GM12878 (cell line): ENCODE data around the gene GOLGA7B. TPM values are rescaled to one million over a fixed set of nuclear protein-coding genes. Genes with fewer than 3 reads are reported as not detected.

Experiments used
- ATAC-seq: fragments of 200-7000 bp; cut with Tn5 transposase; 3 replicates; pipeline ENCODE4 v1.9.1; 2020; ENCODE audit warnings: mild to moderate bottlenecking, moderate library complexity
- BruUV-seq: library from RNA; stranded (reverse); fragments of 400-500 nt; replicated peaks from 2 replicates; lab custom pipeline; 2021; lab: Mats Ljungman, UMichigan
- CTCF ChIA-PET: fragments of 300-600 bp; sonication (Branson Sonifier 250); formaldehyde crosslinking; extraction: SDS; loops from one replicate; lab custom pipeline; 2021; ENCODE audit warnings: inconsistent platforms; lab: Yijun Ruan, JAX
- POLR2A ChIA-PET: fragments of 350-600 bp; formaldehyde crosslinking; extraction: SDS; loops from one replicate; lab custom pipeline; 2021; ENCODE audit warnings: inconsistent platforms; lab: Charles Lee
- RAD21 ChIA-PET: fragments of 300-600 bp; sonication (Branson Sonifier 250); formaldehyde crosslinking; loops from one replicate; lab custom pipeline; 2023; ENCODE audit warnings: antibody characterized with exemption; ENCODE audit not compliant: unreplicated experiment; lab: Charles Lee
- SMC1A ChIA-PET: fragments of 300-600 bp; sonication (Branson Sonifier 250); formaldehyde crosslinking; loops from one replicate; lab custom pipeline; 2023; ENCODE audit not compliant: unreplicated experiment, uncharacterized antibody; lab: Charles Lee
- DNase-seq: peaks from one replicate; pipeline ENCODE4 v3.0.0-alpha.2; 2011; ENCODE audit warnings: low read depth, low spot score
- FAIRE-seq: peaks from 3 replicates; lab custom pipeline; 2011; peaks lifted over from hg19 to GRCh38; lab: Jason Lieb, UNC
- H2AFZ ChIP-seq: 2 replicates; pipeline ENCODE4 v1.6.0; 2011; ENCODE audit warnings: low read depth, low read length, control low read depth; ENCODE audit not compliant: control insufficient read depth
- H3K27ac ChIP-seq: 2 replicates; pipeline ENCODE4 v1.5.1; 2011; ENCODE audit warnings: control low read depth; ENCODE audit not compliant: control insufficient read depth, insufficient read depth
- H3K27me3 ChIP-seq, 2 experiments: replicated peaks in 1 of 2; 2 replicates each; pipeline versions ENCODE4 v1.6.0 to v1.6.1; 2011; ENCODE audit warnings: low read length in 1 of 2; ENCODE audit not compliant: control insufficient read depth in 2 of 2, insufficient read depth in 2 of 2
- H3K36me3 ChIP-seq, 2 experiments: 2 replicates each; pipeline ENCODE4 v1.5.1; 2011; ENCODE audit warnings: low read length in 1 of 2; ENCODE audit not compliant: control insufficient read depth in 2 of 2, insufficient read depth in 2 of 2
- H3K4me1 ChIP-seq: 2 replicates; pipeline ENCODE4 v1.6.1; 2011; ENCODE audit warnings: mild to moderate bottlenecking, low read length, moderate library complexity, mixed read lengths; ENCODE audit not compliant: control insufficient read depth, insufficient read depth
- H3K4me2 ChIP-seq: 2 replicates; pipeline ENCODE4 v1.6.0; 2011; ENCODE audit warnings: control low read depth; ENCODE audit not compliant: control insufficient read depth, insufficient read depth
- H3K4me3 ChIP-seq: fragments of 200-600 bp; sonication (generic); 2 replicates; pipeline ENCODE4 v1.5.1; 2016
- H3K79me2 ChIP-seq: 2 replicates; pipeline ENCODE4 v1.6.0; 2011; ENCODE audit warnings: low read length; ENCODE audit not compliant: control insufficient read depth, insufficient read depth
- H3K9ac ChIP-seq: 2 replicates; pipeline ENCODE4 v1.8.0; 2011; ENCODE audit warnings: low read length, control low read depth, mixed read lengths; ENCODE audit not compliant: control insufficient read depth, insufficient read depth
- H3K9me3 ChIP-seq: replicated peaks from 3 replicates; pipeline ENCODE4 v1.5.1; 2011; ENCODE audit warnings: mild to moderate bottlenecking, low read length; ENCODE audit not compliant: control insufficient read depth, insufficient read depth
- H4K20me1 ChIP-seq: 2 replicates; pipeline ENCODE4 v1.6.0; 2011; ENCODE audit not compliant: control insufficient read depth, insufficient read depth
- BHLHE40 ChIP-seq, 2 experiments: fragments of 450-650 bp in 1 of 2; IDR thresholded peaks; 2 replicates each; pipeline ENCODE4 v1.6.1; 2011 to 2017; ENCODE audit warnings: low read depth in 2 of 2, borderline replicate concordance in 1 of 2, improper control_type of control experiment in 1 of 2, low read length in 1 of 2, mild to moderate bottlenecking in 1 of 2
- BRCA1 ChIP-seq: IDR thresholded peaks from 2 replicates; pipeline ENCODE4 v1.6.1; 2011; ENCODE audit warnings: low read depth, low read length, improper control_type of control experiment
- CEBPZ ChIP-seq: fragments of 150-350 bp; IDR thresholded peaks from 2 replicates; pipeline ENCODE4 v1.6.1; 2016; ENCODE audit warnings: low read depth, low read length
- ELK1 ChIP-seq: IDR thresholded peaks from 2 replicates; pipeline ENCODE4 v1.6.1; 2012; ENCODE audit warnings: low read depth, low read length, improper control_type of control experiment
- GATAD2B ChIP-seq: fragments of 450-650 bp; conservative IDR thresholded peaks from 2 replicates; pipeline ENCODE4 v1.6.1; 2017; ENCODE audit warnings: low read depth, mild to moderate bottlenecking, moderate library complexity
- JUNB ChIP-seq: IDR thresholded peaks from 2 replicates; pipeline ENCODE4 v1.6.1; 2016; ENCODE audit warnings: antibody characterized with exemption, mild to moderate bottlenecking
- MAX ChIP-seq: IDR thresholded peaks from 2 replicates; pipeline ENCODE4 v1.6.1; 2012; ENCODE audit warnings: low read depth, low read length, improper control_type of control experiment
- MYB ChIP-seq: fragments of 150-350 bp; IDR thresholded peaks from 2 replicates; pipeline ENCODE4 v1.6.1; 2014; ENCODE audit warnings: mild to moderate bottlenecking, low read depth, low read length, borderline replicate concordance
- NFXL1 ChIP-seq: fragments of 450-650 bp; IDR thresholded peaks from 2 replicates; pipeline ENCODE4 v1.6.1; 2017; ENCODE audit warnings: antibody characterized with exemption, mild to moderate bottlenecking, borderline replicate concordance
- NR2C2 ChIP-seq: IDR thresholded peaks from 2 replicates; pipeline ENCODE4 v1.6.1; 2011; ENCODE audit warnings: borderline replicate concordance, low read depth; ENCODE audit not compliant: control insufficient read depth, insufficient read length
- RB1 ChIP-seq: fragments of 450-650 bp; formaldehyde crosslinking; IDR thresholded peaks from 2 replicates; pipeline ENCODE4 v1.6.1; 2017; ENCODE audit warnings: mild to moderate bottlenecking, borderline replicate concordance
- TCF7 ChIP-seq: IDR thresholded peaks from 2 replicates; pipeline ENCODE4 v1.6.1; 2014; ENCODE audit warnings: antibody characterized with exemption, borderline replicate concordance
- WRNIP1 ChIP-seq: IDR thresholded peaks from 2 replicates; pipeline ENCODE4 v1.6.1; 2011; ENCODE audit warnings: low read depth, low read length, improper control_type of control experiment, borderline replicate concordance
- ZBED1 ChIP-seq: IDR thresholded peaks from 2 replicates; pipeline ENCODE4 v1.6.1; 2016; ENCODE audit warnings: borderline replicate concordance
- WGBS: methylation state at CpG from one replicate; pipeline ENCODE4 v1.1.6; 2016; ENCODE audit warnings: low lambda C conversion rate; ENCODE audit not compliant: insufficient replicate concordance, insufficient coverage; ENCODE audit errors: missing lambda C conversion rate; 5-methylcytosine and 5-hydroxymethylcytosine counted together
- in situ Hi-C: fragments of 300-500 bp; cut with MboI; formaldehyde crosslinking; loops from 9 replicates; pipeline ENCODE4 v1.14.3; 2018; ENCODE audit warnings: mixed read lengths
- intact Hi-C: fragments of 100-400 bp; cut with micrococcal nuclease; formaldehyde crosslinking; loops from one replicate; pipeline ENCODE4 v1.14.2; 2022; ENCODE audit not compliant: unreplicated experiment
- polyA plus RNA-seq, 11 experiments: library from polyadenylated mRNA; depleted of rRNA in 4 of 11; unstranded in 6 of 11; stranded (reverse) in 5 of 11; fragments of >200 nt; fragmentation: Nextera tagmentation in 4 of 11; fragmentation: Illumina TruSeq in 1 of 11; extraction: Ambion mirVana in 4 of 11; extraction: Trizol in 1 of 11; gene quantifications; 1 replicate in 1 of 11; 2 replicates in 10 of 11; pipeline versions ENCODE4 v1.2.1 to v1.2.3, GENCODE V29; 2011 to 2016; ENCODE audit warnings: inconsistent platforms in 2 of 11, missing spikeins in 2 of 11, low read depth in 1 of 11
- total RNA-seq, 4 experiments: library from RNA; depleted of rRNA in 3 of 4; stranded (reverse); fragments of >200 nt in 3 of 4; fragmentation: Illumina TruSeq in 1 of 4; extraction: Trizol in 1 of 4; gene quantifications; 2 replicates each; pipeline versions ENCODE4 v1.2.1 to v1.2.3, GENCODE V29; 2013 to 2021

Gene GOLGA7B
- total and polyA plus RNA-seq, 10 of the 15 experiments (the other 5 are each of a cell fraction or from before 2014, with no cell fraction given) = 0.01 to 0.02 (median 0.01) TPM; not detected in 7

- no peaks in the 10 kb centered on the region for H3K36me3 ChIP-seq
- peaks cover 6 to 14% of the 10 kb centered on the region in 2 experiments; a peak in 2 of 4 replicates for H3K27me3 ChIP-seq
- H3K79me2 ChIP-seq = no peaks in the 10 kb centered on the region
- no peak overlapping the region for H3K9ac ChIP-seq
- no peak overlapping the region for H3K27ac ChIP-seq
- no peaks in the 10 kb centered on the region for H3K9me3 ChIP-seq
- ChIA-PET RAD21 (no interaction called here), POLR2A (no interaction called here), CTCF (interaction anchor here (0.6 to 2.1 kb wide), 3 partner anchors 114 to 228 kb away, joined by 3 to 8 read pairs (median 4); no protein-coding TSS in a partner anchor), SMC1A (no interaction called here)
- H3K4me3 ChIP-seq = no peak overlapping the region
- no peaks in the 10 kb centered on the region for H3K4me1 ChIP-seq
- BruUV-seq = no TSS peak
- no peak for TF ChIP-seq MAX
- TF ChIP-seq RB1 = no peak
- TF ChIP-seq ELK1 = no peak
- no peak for TF ChIP-seq BHLHE40 (IDR thresholded peaks at IDR 0.05; ENCODE audit: borderline replicate concordance in 1 of 2, low read depth in 2 of 2, low read length in 1 of 2)
- TF ChIP-seq MYB = no peak
- FAIRE-seq = no peak
- intact Hi-C loops (no loop called here), in situ Hi-C loops (no loop called here)
- no peak for ATAC-seq
- no peak overlapping the region for H2AFZ ChIP-seq
- no peak for DNase-seq
- H4K20me1 ChIP-seq = no peaks in the 10 kb centered on the region
- no peak overlapping the region for H3K4me2 ChIP-seq
- 29% methylated on average over 11 of the region's 11 CpGs for WGBS
Observed at GRCh38 chr10:97904576-97904975, 54.9 kb downstream of the GOLGA7B start.

GRCh38 chr10:97905276-97905675, 55.6 kb downstream of the GOLGA7B start:
- intact Hi-C loops = no loop called here
- Histone ChIP-seq H2AFZ (no peak overlapping the region), H3K4me2 (no peak overlapping the region), H3K27me3 (peaks cover 6 to 14% of the 10 kb centered on the region in 2 experiments; a peak in 2 of 4 replicates), H3K9me3 (no peaks in the 10 kb centered on the region), H4K20me1 (no peaks in the 10 kb centered on the region), H3K4me3 (no peak overlapping the region), H3K36me3 (no peaks in the 10 kb centered on the region), H3K4me1 (no peaks in the 10 kb centered on the region), H3K79me2 (no peaks in the 10 kb centered on the region), H3K9ac (no peak overlapping the region), H3K27ac (no peak overlapping the region)
- POLR2A ChIA-PET = no interaction called here
- 15% methylated on average over 8 of the region's 8 CpGs for WGBS
- RAD21 ChIA-PET = no interaction called here
- ATAC-seq = no peak
- no peak for FAIRE-seq
- DNase-seq = no peak
- in situ Hi-C loops = no loop called here
- BruUV-seq = no TSS peak
- CTCF ChIA-PET = interaction anchor here (1.3 kb wide), 1 partner anchor 114 kb away, joined by 4 read pairs; no protein-coding TSS in a partner anchor
- SMC1A ChIA-PET = no interaction called here
- TF ChIP-seq JUNB (no peak), CEBPZ (no peak), BRCA1 (no peak), WRNIP1 (no peak), ZBED1 (no peak), NFXL1 (no peak), NR2C2 (no peak), GATAD2B (no peak), TCF7 (no peak)
